Renal pelvis (tissue), 4 donors: ENCODE results near the gene PLPPR3. TPM values are rescaled to one million over a fixed set of nuclear protein-coding genes. Genes with fewer than 3 reads are reported as not detected.

ENCODE experiments used
- DNase-seq: peaks from one replicate; pipeline ENCODE4 v3.0.0-alpha.2; 2013
- polyA plus RNA-seq, 3 donors: library from polyadenylated mRNA; unstranded; fragments of 120-200 nt; gene quantifications; one replicate each; pipeline ENCODE4 v1.2.1, GENCODE V29; 2013; ENCODE audit not compliant: insufficient read length in 3 of 3

Gene PLPPR3
- polyA plus RNA-seq, 3 donors: 11.2 to 25.9 (median 17.1) TPM

DNA sequence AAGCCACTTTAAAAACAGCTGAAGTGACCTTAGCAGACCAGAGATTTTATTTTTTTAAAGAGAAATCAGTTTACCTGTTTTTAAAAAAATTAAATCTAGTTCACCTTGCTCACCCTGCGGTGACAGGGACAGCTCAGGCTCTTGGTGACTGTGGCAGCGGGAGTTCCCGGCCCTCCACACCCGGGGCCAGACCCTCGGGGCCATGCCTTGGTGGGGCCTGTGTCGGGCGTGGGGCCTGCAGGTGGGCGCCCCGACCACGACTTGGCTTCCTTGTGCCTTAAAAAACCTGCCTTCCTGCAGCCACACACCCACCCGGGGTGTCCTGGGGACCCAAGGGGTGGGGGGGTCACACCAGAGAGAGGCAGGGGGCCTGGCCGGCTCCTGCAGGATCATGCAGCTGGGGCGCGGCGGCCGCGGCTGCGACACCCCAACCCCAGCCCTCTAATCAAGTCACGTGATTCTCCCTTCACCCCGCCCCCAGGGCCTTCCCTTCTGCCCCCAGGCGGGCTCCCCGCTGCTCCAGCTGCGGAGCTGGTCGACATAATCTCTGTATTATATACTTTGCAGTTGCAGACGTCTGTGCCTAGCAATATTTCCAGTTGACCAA is 10.8 kb downstream of the PLPPR3 start:
- no peak for DNase-seq

DNA sequence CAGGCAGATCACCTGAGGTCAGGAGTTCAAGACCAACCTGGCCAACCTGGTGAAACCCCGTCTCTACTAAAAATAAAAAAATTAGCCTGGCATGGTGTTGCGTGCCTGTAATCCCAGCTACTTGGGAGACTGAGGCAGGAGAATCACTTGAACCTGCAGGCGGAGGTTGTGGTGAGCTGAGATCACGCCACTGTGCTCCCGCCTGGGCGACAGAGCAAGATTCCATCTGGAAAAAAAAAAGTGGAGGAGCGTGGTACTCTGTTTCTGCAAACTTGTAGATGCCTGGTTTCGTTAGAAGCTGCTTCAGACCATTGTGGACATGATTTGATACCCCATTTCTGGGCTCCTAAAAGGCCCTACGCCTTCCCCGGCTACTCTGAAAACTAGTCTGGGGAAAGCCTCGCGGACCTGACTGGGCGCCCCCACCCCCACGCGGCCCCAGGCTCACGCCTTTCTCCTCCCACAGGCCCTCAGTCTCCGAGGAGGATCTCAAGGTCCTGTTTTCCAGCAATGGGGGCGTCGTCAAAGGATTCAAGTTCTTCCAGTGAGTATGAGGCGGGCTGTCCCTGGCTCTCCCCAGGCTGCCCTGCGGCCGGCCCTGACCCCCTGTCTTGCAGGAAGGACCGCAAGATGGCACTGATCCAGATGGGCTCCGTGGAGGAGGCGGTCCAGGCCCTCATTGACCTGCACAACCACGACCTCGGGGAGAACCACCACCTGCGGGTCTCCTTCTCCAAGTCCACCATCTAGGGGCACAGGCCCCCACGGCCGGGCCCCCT is 11.5 kb downstream of the PLPPR3 start:
- DNase-seq: no peak

DNA sequence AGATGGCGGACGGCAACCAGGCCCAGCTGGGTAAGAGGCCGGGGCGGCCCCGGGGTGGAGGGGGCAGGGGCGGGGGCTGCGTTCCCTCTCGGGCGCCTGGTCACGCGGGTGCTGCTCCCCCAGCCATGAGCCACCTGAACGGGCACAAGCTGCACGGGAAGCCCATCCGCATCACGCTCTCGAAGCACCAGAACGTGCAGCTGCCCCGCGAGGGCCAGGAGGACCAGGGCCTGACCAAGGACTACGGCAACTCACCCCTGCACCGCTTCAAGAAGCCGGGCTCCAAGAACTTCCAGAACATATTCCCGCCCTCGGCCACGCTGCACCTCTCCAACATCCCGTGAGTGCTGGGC is 13.4 kb downstream of the PLPPR3 start:
- DNase-seq: no peak

DNA sequence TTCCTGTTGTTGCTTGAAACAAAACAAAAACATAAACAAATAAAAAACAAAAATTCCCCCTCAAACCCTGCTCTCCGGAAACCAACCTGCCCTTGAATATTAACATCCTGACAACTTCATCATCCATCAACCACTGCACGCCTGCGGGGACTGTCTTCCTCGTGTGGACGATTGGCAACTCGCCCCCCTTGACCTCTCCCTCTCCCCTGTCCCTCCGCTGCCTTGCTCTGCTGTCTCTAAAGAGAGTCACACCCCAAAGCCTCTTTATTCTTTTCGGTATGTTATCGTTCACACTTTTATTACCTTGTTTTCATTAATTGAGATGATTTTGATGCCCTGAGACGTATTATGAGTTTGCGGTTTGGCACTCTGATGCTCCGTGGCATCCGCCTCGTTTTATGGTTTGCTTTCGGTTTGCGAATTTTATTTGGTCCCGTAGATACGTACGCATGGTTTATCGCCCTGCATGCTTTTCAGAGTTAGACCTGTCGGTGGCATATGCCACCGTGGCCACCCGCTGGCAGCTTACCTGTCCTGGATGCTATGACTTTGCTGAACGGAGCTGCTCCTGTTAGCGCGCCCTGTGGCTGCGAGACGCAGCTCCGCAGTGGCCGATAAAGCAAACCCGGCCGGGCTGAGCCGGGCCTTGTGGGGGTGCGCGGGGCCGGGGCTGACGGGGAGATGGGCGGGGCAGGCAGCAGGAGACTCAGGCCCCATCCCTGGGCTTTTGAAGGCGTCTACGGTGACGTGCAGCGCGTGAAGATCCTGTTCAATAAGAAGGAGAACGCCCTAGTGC is 13.9 kb downstream of the PLPPR3 start:
- no peak for DNase-seq

DNA sequence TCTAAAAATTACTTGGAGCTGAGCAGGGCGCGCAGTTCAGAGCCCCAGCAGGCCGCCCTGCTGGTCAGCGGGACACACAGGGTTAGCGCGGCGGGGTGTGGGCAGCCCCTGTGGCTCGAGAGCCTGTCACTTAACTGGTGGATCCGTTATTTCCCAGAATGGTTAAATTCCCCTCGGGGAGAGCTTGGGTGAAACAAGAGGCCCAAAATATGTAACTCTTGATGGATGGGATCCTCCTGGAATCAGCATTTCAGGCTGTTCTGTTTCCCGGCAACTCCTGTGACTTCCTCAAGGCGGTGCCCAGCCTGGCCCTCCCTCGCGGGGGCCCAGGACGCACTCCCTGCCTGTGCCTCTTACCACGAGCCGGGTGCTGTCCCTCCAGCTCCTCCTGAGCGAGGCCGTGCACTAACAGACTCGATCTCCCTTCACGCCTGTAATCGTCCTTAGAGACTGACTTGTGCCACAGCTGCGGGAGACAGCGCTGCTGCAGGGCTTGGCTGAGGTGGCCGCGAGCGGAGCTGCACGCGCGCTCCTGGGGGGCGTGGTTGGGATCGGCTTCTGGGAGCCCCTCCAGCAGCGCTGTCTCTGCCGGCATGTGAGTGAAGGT is 14.8 kb downstream of the PLPPR3 start:
- DNase-seq: no peak

DNA sequence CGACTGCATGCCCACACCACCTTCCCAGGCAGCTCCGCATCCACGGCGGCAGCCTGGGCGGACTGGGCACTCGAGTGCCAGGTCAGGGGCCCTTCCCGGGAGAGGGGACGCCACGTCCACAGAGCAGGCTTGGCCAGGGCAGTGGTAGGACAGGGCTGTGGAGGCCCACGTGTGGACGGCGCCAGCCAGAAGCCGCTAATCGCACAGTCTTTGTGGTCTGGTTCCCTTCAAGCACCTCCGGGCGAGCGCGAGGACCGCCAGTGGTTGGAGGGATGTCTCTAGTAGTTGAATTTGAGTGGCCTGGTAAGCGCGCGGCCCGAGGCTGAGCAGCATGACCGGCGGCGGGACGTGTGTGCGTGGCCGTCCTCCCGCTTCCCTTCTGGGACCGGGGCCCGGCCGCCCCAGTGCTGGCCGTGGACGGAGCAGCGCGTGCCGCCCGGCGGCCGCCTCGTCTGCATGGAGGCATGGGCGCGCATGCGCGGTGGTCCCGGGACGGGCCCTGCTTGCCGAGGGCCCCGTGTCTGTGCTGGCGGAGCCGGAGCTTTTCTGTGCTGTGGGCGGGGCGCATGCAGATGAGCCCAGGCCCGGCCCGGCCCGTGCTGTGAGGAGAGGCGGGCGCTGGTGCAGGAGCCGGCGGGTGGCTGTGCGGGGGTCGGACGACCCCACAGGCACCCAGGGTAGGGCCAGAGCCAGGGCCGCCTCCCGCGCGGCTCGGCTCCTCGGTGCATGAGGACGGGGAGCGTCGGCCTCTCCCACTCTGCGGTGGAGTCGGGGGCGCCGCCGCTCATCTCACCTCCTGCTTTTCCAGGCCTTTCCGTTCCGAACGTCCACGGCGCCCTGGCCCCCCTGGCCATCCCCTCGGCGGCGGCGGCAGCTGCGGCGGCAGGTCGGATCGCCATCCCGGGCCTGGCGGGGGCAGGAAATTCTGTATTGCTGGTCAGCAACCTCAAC is 15.9 kb downstream of the PLPPR3 start:
- no peak for DNase-seq

DNA sequence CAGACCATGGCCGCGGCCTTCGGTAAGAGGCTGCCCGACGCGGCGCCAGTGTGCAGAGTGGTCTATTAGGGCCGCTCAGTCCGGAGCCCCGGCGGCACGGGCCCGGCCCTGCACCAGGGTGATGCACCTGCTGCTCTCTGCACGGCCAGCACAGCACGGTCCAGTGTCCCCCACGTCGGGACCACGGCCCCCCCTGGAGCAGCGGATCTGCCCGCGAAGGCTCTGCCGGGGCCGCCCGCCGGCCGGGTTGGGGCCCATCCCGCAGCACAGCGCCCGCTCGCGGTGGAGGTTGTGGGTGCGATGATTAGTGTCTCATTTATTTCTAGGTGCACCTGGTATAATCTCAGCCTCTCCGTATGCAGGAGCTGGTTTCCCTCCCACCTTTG is 16.6 kb downstream of the PLPPR3 start:
- no peak for DNase-seq

DNA sequence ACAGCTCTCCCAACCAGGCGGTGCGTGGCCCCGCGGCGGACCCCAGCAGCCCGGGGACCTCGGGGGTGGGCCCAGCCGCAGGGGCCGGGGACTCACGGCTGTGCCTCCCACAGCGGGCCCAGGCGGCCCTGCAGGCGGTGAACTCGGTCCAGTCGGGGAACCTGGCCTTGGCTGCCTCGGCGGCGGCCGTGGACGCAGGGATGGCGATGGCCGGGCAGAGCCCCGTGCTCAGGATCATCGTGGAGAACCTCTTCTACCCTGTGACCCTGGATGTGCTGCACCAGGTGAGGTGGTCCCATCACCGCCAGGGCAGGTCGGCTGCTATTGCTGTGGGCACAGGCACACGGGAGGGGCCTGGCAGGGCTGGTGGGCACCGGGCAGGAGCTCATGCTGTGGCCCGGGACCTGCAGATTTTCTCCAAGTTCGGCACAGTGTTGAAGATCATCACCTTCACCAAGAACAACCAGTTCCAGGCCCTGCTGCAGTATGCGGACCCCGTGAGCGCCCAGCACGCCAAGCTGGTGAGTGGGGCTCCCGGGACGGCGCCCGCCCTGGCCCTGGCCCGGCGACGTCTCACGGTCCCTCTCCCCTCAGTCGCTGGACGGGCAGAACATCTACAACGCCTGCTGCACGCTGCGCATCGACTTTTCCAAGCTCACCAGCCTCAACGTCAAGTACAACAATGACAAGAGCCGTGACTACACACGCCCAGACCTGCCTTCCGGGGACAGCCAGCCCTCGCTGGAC is 17.2 kb downstream of the PLPPR3 start:
- DNase-seq: no peak

DNA sequence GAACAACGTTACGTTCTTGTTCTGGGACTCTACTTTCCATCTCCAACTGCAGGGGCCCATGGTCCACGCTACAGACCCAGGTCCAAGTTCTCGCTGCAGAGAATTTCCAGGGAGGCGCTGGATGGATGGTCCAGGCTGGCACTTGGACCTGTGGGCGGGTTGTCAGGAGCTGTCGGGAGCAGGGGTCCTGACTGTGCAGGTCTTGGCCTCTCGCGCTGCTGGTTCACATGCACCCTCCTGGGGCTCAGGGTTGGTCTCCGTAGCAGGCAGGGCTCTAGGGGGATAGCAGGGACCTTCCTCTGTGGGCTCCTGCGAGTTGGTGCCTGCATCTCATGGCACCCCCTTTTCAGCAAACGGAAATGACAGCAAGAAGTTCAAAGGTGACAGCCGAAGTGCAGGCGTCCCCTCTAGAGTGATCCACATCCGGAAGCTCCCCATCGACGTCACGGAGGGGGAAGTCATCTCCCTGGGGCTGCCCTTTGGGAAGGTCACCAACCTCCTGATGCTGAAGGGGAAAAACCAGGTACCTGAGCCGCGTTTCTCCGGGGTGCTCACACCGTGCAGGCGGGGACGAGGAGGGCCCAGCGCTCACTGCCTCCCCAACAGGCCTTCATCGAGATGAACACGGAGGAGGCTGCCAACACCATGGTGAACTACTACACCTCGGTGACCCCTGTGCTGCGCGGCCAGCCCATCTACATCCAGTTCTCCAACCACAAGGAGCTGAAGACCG is 17.9 kb downstream of the PLPPR3 start:
- no peak for DNase-seq

DNA sequence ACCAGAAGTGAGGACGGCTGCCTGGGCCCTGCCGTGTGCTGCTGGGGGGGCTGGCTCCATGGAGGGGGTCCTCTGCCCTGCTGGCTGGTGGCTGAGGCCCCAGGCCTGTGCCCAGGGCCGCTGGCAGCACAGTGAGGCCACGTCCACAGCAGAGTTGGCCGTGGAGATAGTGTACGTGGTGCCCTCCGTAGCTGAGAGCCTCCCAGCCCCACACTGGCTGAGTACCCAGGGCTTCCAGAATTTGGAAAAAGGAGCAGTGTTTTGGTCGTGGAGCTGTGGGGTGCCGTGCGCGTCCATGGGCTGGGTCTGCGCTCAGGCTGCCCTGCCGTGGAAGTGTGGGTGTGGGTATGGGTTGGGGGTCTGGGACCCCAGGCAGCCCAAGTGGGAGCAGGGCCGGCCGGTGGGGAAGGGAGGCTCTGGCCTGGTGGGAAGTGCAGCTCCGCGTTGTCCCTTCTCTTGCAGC is 18.6 kb downstream of the PLPPR3 start:
- DNase-seq: no peak

DNA sequence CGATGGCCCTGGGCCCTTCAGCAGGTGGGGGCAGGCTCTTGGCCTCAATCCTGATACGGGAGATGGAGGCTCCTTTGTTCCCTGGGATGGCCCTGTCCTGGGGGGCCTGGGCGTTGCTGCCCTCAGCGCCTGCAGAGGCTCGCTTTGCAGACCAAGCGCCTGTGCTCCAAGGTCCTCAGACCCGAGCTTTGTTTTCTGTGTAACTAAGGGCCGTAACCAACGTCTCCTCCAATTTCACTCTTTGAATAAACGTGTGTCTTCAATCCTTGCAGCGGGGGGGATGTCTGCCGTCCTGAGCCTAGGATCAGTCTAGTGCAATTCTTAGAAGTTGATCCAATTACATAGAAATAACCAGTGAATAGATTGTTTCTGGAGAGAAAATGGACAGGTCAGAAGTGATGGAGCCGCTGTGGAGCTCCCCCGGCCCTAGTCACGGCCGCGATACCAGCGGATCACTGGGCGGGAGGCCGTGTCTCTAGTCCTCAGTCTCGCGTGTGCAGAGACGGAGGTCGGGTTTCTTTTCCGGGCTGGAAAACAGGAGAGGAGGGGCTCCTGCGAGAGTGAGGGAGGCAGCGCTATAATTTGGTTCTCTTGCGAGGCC is 19.2 kb downstream of the PLPPR3 start:
- no peak for DNase-seq

DNA sequence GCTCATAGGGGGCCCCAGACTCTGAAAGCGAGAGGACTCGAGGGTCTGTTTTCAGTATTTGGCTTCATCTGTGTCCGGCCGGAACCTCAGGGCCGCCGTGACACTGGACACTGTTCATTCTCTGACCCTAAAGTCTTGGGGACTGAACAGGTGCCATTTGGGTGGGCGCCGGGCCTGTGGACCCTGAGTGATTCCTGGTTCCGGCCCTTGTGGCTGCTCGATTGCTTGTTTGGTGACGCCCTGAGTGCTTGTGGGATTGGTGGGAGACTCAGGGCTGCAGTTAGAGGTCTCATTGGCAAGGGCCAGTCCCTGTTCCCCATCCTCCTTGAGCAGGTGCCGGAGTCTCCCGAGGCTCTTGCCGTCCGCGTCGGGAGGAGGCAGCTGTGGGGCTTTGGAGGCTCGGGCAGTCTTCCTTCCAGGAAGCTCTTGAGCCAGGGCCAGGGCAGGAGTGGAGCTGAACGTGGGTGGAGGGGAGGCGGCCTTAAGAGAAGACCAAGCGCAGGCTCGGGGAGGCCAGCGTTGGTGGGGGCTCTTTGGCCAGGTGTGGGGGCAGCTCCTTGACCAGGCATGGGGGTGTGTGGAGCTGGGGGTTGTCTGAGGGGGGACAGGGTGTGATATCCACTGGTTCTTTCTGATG is 19.8 kb downstream of the PLPPR3 start:
- DNase-seq: no peak

DNA sequence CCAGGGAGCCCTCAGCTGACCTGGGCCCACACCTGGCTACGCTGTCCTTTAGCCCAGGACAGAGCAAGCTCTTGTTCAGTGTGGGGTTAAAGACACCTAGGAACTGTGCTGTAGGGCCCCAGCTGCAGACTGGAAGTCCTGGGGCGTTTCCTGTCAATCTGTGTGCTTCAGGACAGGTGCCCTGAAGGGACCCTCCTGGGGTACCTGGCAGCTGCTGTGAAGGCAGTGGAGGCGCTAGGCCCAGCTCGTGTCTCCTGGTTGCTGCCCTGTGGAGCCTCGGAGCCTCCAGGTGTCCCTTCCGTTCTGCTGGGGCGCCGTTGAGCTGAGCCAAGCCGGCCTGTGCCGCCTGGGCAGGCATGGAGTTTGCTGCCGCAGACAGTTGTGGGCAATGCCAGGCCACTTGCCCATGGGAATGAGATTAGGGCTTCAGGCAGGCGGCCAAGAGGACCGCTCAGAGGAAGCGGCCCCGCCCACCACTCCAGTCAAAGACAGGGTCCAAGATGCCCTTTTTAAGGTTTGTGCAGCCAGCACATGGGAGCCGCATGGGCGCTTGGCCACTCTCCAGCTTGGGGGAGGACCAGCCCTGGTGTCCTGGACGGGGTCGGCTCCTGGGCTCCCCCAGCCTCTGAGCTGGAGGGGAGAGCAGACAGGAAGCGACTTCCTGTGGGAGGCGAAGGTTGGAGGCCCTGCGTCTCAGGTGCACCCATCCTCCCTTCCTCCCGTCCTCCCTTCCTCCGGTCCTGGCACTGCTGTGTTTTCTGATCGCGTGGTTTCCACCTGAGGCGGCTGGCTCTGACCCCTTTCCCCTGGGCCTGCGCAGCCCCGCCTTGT is 20.5 kb downstream of the PLPPR3 start:
- no peak for DNase-seq

DNA sequence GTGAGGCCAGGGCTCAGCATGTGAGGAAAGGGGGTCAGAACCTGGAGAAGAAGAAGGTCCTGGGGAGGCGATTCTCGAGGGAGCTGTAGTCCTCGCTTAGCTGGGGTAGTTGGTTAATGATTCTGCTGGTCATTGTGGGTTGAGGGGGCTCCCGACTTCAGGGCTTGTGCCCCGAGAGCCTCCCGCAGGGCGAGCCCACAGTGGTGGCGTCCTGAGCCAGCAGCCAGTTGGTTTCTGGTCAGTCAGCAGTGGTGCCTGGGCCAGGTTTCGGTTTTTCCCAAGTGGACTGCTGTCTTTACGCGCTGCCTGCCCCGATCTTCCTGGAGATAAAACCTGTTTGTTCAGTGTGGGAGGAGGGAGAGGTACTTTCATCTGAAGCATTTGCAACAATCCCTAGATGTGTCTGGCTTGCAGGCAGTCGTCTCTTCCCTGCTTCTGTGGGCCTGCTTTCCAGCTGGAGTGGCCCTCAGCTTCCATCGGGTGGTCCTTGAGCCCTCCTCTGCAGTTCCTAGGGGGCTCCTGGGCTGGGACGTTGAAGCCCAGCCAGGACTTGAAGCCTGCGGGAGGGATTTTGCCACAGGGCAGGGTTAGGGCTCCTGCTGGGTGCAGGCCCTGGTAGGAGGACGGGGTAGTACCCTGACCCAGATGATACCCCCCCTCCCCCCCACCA is 21.3 kb downstream of the PLPPR3 start:
- no peak for DNase-seq

DNA sequence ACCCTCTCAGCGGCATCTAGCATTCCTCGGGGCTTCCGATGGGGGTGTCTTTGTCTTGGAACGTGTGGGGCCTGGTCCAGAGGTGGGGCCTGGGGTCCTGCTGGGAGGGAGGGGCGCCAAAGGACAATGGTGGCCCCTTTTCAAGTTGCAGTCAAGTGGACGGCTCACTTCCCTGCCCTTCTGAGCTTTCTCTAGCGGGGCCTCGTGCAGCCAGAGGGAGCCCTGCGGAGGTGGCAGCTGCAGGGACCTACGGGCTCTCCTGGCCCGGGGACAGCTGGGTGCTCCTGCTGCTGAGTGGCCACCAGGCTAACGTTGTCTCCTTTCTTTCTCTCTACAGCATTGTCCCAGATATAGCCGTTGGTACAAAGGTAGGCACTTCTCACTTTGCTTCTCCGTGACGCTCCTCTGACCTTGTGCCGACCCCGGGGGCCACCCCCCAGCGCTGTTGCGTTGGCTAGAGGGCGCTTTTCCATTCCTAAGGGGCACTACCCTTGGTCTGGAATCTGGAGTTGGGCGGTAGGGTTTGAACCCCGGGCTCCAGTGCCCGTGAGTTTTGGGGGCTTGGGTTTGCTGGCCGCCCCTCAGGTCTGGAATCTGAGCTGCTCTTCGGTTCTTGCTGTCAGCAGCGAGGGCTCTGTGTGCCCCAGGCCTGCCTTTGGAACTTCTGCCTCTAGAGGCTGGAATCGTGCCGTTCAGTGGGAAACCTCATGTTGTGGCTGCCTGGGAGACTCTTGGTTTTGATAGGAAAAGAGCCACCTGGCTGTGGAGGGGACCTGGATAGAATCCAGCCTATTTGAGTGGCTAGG is 22.5 kb downstream of the PLPPR3 start:
- DNase-seq: no peak

DNA sequence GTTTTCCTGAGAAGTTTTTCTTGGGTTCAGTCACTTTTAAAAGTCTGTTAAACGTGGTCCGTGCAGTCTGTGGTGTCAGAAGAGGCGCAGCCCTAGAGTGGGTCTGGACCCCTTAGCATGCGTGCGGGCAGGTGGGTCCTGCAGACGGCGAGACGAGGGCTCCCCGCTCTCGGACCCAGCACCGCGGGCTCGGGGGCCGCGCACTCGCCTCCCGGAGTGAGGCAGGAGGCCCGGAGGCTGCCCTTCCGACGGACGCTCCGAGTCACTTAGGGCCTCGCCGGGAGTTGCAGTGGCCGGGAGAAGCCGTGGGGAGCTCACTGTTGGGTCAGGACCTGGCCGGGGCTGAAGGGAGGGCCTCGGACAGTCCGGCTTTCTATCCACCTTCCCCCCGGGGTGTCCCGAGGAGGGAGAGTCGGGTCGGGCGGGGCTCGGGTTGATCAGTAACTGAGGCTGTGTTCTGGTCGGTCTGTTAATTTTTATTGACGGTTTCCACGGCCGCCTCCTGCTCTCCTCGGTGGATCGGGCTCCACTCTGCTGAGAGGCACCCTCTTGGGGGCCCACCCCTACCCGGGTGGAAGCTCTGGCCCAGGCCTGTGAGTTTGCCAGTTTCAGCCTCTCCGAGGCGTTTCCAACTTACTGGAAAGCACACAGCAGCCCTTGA is 23.2 kb downstream of the PLPPR3 start:
- no peak for DNase-seq
